NCI-H460 (cell line): ENCODE results near the gene IL1R2. TPM values are rescaled to one million over a fixed set of nuclear protein-coding genes. Genes with fewer than 3 reads are reported as not detected.

Experiments
- DNase-seq: peaks from one replicate; pipeline ENCODE4 v3.0.0-alpha.2; 2016; ENCODE audit warnings: low read depth; ENCODE audit errors: extremely low read depth
- polyA plus RNA-seq: library from polyadenylated mRNA; depleted of rRNA; stranded (reverse); fragments of >200 nt; gene quantifications from 2 replicates; pipeline ENCODE4 v1.2.3, GENCODE V29; 2014; cell fraction: nucleus; rRNA removed
- total RNA-seq: library from RNA; depleted of rRNA; stranded (reverse); fragments of >200 nt; shearing (Covaris generic); gene quantifications from 2 replicates; pipeline ENCODE4 v1.2.3, GENCODE V29; 2014; rRNA removed

Gene IL1R2
- 0.37 and 1.2 TPM in 2 replicates for total RNA-seq
- polyA plus RNA-seq = 2.8 TPM in 1 of 2 replicates, not detected in the other

- DNase-seq = no peak
Observed at GRCh38 chr2:101991721-101992145, at the start of gene IL1R2. Gene IL1R2, plus strand, starts transcription at chr2:101991960. Its CDS starts 16,616 bp downstream, at chr2:102008576.

- DNase-seq = no peak
Observed at GRCh38 chr2:101942851-101943250, 48.9 kb upstream of the IL1R2 start.

- no peak for DNase-seq
Observed at GRCh38 chr2:101946372-101947039, 45.3 kb upstream of the IL1R2 start.

- no peak for DNase-seq
Observed at GRCh38 chr2:101947374-101947773, 44.4 kb upstream of the IL1R2 start.

GRCh38 chr2:101948625-101949155 lies 43.1 kb upstream of the IL1R2 start:
- no peak for DNase-seq

GRCh38 chr2:101949304-101949703 lies 42.5 kb upstream of the IL1R2 start:
- no peak for DNase-seq

- no peak for DNase-seq
Observed at GRCh38 chr2:101951296-101951695, 40.5 kb upstream of the IL1R2 start.

GRCh38 chr2:101952551-101952950 lies 39.2 kb upstream of the IL1R2 start:
- DNase-seq = no peak

- DNase-seq = no peak
Observed at GRCh38 chr2:101956465-101957438, 35.0 kb upstream of the IL1R2 start.

- no peak for DNase-seq
Observed at GRCh38 chr2:101958061-101958460, 33.7 kb upstream of the IL1R2 start.

- DNase-seq = no peak
Observed at GRCh38 chr2:101960819-101961337, 30.9 kb upstream of the IL1R2 start.

GRCh38 chr2:101961338-101962191 lies 30.2 kb upstream of the IL1R2 start:
- no peak for DNase-seq

GRCh38 chr2:101962309-101962708 lies 29.5 kb upstream of the IL1R2 start:
- no peak for DNase-seq

GRCh38 chr2:101963198-101963597 lies 28.6 kb upstream of the IL1R2 start:
- DNase-seq = no peak

- no peak for DNase-seq
Observed at GRCh38 chr2:101967826-101968513, 23.8 kb upstream of the IL1R2 start.

- no peak for DNase-seq
Observed at GRCh38 chr2:101969723-101970122, 22.0 kb upstream of the IL1R2 start.

- DNase-seq = no peak
Observed at GRCh38 chr2:101970901-101971300, 20.9 kb upstream of the IL1R2 start.

- DNase-seq = no peak
Observed at GRCh38 chr2:101971836-101972235, 19.9 kb upstream of the IL1R2 start.

- DNase-seq = no peak
Observed at GRCh38 chr2:101972621-101973434, 18.9 kb upstream of the IL1R2 start.
